ENCODE data around the gene MOK.

DNA sequence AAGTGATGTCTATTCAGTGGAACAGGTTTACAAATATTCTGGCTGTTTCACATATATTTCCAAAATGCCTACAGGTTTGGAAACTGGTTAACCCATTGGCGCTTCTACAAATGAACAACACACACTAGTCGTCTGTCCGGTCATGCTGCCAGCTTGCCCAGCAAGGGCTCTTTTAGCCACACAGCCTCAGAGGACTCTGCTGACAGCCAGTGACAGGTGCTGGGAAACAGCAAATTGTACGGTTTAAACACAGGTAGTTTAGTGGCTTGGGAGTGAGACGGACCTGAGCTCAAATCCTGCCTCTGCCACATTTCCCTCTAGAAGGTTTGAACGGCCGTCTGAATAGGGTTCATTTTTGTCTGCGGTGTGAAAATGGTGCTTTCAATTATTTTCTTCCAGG is 53.8 kb downstream of the MOK start:
- TF ChIP-seq, protein P1, sequence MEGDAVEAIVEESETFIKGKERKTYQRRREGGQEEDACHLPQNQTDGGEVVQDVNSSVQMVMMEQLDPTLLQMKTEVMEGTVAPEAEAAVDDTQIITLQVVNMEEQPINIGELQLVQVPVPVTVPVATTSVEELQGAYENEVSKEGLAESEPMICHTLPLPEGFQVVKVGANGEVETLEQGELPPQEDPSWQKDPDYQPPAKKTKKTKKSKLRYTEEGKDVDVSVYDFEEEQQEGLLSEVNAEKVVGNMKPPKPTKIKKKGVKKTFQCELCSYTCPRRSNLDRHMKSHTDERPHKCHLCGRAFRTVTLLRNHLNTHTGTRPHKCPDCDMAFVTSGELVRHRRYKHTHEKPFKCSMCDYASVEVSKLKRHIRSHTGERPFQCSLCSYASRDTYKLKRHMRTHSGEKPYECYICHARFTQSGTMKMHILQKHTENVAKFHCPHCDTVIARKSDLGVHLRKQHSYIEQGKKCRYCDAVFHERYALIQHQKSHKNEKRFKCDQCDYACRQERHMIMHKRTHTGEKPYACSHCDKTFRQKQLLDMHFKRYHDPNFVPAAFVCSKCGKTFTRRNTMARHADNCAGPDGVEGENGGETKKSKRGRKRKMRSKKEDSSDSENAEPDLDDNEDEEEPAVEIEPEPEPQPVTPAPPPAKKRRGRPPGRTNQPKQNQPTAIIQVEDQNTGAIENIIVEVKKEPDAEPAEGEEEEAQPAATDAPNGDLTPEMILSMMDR (conservative IDR thresholded peaks at IDR 0.05 in 1 of 2, IDR thresholded peaks at IDR 0.05 in 1 of 2; ENCODE audit: extremely low read depth in 1 of 2, insufficient read depth in 1 of 2, low read depth in 1 of 2, low read length in 2 of 2) = no peak
- TF ChIP-seq EZH2 (IDR thresholded peaks at IDR 0.05; ENCODE audit: borderline replicate concordance, low read length) = no peak

All from mammary epithelial cell (primary cell).